ENCODE results near the gene AK9.

Gene AK9

GRCh38 chr6:109706513-109706912, 15.5 kb upstream of the AK9 start:
- TF ChIP-seq SIN3A (IDR thresholded peaks at IDR 0.05; ENCODE audit: borderline replicate concordance, insufficient read depth, low read length): no peak
- TF ChIP-seq POLR2AphosphoS5 (IDR thresholded peaks at IDR 0.05; ENCODE audit: low read depth, low read length): no peak
- TF ChIP-seq, protein P1, sequence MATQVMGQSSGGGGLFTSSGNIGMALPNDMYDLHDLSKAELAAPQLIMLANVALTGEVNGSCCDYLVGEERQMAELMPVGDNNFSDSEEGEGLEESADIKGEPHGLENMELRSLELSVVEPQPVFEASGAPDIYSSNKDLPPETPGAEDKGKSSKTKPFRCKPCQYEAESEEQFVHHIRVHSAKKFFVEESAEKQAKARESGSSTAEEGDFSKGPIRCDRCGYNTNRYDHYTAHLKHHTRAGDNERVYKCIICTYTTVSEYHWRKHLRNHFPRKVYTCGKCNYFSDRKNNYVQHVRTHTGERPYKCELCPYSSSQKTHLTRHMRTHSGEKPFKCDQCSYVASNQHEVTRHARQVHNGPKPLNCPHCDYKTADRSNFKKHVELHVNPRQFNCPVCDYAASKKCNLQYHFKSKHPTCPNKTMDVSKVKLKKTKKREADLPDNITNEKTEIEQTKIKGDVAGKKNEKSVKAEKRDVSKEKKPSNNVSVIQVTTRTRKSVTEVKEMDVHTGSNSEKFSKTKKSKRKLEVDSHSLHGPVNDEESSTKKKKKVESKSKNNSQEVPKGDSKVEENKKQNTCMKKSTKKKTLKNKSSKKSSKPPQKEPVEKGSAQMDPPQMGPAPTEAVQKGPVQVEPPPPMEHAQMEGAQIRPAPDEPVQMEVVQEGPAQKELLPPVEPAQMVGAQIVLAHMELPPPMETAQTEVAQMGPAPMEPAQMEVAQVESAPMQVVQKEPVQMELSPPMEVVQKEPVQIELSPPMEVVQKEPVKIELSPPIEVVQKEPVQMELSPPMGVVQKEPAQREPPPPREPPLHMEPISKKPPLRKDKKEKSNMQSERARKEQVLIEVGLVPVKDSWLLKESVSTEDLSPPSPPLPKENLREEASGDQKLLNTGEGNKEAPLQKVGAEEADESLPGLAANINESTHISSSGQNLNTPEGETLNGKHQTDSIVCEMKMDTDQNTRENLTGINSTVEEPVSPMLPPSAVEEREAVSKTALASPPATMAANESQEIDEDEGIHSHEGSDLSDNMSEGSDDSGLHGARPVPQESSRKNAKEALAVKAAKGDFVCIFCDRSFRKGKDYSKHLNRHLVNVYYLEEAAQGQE (IDR thresholded peaks at IDR 0.05; ENCODE audit: insufficient read depth in 1 of 2, low read depth in 2 of 2, low read length in 2 of 2): no peak
- TF ChIP-seq FOXP2 (optimal IDR thresholded peaks at IDR 0.05; ENCODE audit: borderline replicate concordance, extremely low read depth, extremely low read length, insufficient read depth): no peak
- TF ChIP-seq TAF1 (IDR thresholded peaks at IDR 0.05; ENCODE audit: borderline replicate concordance, insufficient read depth, low read length): no peak

DNA sequence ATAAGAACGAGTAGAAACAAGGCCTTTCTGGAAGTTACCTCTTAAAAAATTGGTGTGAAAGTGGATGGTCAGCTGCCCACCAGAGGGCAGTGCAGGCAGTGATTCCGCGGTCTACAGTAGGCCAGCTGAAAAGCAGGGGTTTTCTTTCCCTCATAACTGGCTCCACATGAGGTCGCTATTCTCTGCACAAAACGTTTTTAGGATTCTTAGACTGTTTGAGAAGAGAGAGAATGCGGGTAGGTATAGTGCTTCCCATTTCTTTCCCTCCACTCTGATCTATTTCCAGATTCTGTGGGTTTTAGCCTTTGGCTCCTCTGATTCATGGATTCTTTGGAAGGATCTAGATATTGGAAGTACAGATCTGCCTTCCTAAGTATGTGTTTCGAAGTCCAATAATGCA, 14.3 kb upstream of the AK9 start:
- no peak for TF ChIP-seq POLR2AphosphoS5 (IDR thresholded peaks at IDR 0.05; ENCODE audit: low read depth, low read length)
- TF ChIP-seq, protein P1 (IDR thresholded peaks at IDR 0.05; ENCODE audit: insufficient read depth in 1 of 2, low read depth in 2 of 2, low read length in 2 of 2): no peak
- no peak for TF ChIP-seq TAF1 (IDR thresholded peaks at IDR 0.05; ENCODE audit: borderline replicate concordance, insufficient read depth, low read length)
- TF ChIP-seq FOXP2 (optimal IDR thresholded peaks at IDR 0.05; ENCODE audit: borderline replicate concordance, extremely low read depth, extremely low read length, insufficient read depth): no peak
- TF ChIP-seq SIN3A (IDR thresholded peaks at IDR 0.05; ENCODE audit: borderline replicate concordance, insufficient read depth, low read length): no peak

- TF ChIP-seq, protein P1 (IDR thresholded peaks at IDR 0.05; ENCODE audit: insufficient read depth in 1 of 2, low read depth in 2 of 2, low read length in 2 of 2): no peak
- TF ChIP-seq FOXP2 (optimal IDR thresholded peaks at IDR 0.05; ENCODE audit: borderline replicate concordance, extremely low read depth, extremely low read length, insufficient read depth) (no peak), TAF1 (IDR thresholded peaks at IDR 0.05; ENCODE audit: borderline replicate concordance, insufficient read depth, low read length) (no peak), POLR2AphosphoS5 (IDR thresholded peaks at IDR 0.05; ENCODE audit: low read depth, low read length) (no peak), SIN3A (IDR thresholded peaks at IDR 0.05; ENCODE audit: borderline replicate concordance, insufficient read depth, low read length) (no peak)
These were observed 11.8 kb upstream of the AK9 start for GRCh38 chr6:109702791-109703190.

DNA sequence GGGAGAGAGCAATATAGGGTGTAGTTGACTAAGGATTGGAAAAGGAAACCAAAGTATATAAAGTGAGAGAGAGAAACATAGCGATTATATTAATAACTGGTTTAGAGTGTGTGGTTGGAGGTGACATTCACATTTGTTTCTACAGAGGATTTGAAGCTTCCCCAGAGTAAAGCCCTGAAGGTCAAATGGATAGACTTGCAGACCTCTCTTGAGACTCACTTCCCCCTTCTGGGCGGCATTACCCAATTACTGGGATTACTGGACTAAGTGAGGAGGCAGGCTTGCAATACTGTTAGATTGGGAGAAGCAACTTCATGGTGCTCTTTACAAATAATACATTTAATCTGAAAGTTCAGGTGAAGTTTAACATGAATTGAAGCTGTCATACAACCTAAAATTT, 10.8 kb upstream of the AK9 start:
- TF ChIP-seq POLR2AphosphoS5 (IDR thresholded peaks at IDR 0.05; ENCODE audit: low read depth, low read length) (no peak), FOXP2 (optimal IDR thresholded peaks at IDR 0.05; ENCODE audit: borderline replicate concordance, extremely low read depth, extremely low read length, insufficient read depth) (no peak), TAF1 (IDR thresholded peaks at IDR 0.05; ENCODE audit: borderline replicate concordance, insufficient read depth, low read length) (no peak), SIN3A (IDR thresholded peaks at IDR 0.05; ENCODE audit: borderline replicate concordance, insufficient read depth, low read length) (no peak)
- TF ChIP-seq, protein P1 (IDR thresholded peaks at IDR 0.05; ENCODE audit: insufficient read depth in 1 of 2, low read depth in 2 of 2, low read length in 2 of 2): no peak

DNA sequence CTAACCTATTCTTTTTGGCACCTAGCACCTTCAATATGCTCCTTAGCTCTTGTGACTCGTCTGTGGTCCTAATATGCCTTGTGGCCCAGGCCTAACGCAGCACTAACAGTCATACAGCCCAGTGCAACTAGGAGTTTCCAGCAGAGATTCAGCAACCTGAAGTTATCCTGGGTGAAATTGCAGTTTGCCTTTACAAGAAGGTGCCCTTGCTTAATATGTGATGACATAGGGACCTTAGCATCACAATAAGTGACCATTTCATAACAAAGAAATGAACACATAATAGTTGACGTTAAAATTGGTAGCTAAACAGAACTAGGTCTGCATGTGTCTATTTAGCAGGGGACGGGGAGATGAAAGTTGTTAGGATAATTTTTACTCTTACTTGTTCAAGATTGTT, 10.2 kb upstream of the AK9 start:
- TF ChIP-seq, protein P1 (IDR thresholded peaks at IDR 0.05; ENCODE audit: insufficient read depth in 1 of 2, low read depth in 2 of 2, low read length in 2 of 2): no peak
- TF ChIP-seq TAF1 (IDR thresholded peaks at IDR 0.05; ENCODE audit: borderline replicate concordance, insufficient read depth, low read length) (no peak), POLR2AphosphoS5 (IDR thresholded peaks at IDR 0.05; ENCODE audit: low read depth, low read length) (no peak), SIN3A (IDR thresholded peaks at IDR 0.05; ENCODE audit: borderline replicate concordance, insufficient read depth, low read length) (no peak), FOXP2 (optimal IDR thresholded peaks at IDR 0.05; ENCODE audit: borderline replicate concordance, extremely low read depth, extremely low read length, insufficient read depth) (no peak)
